ENCODE measurements around the gene ZEB2.

Gene ZEB2

GRCh38 chr2:144519934-144520731, at the start of gene ZEB2:
Gene ZEB2, minus strand, starts transcription at chr2:144520119. Its CDS starts 2,769 bp downstream, at chr2:144517350.
- Histone ChIP-seq H3K27ac (peak within 1 kb of the TSS; percentile 87 to 100 (median 97)), H3K4me3 (peak within 1 kb of the TSS; percentile 46 to 75 (median 54))

- Histone ChIP-seq H3K4me3 (no peak overlapping the region), H3K27ac (no peak overlapping the region)
These were observed 47.8 kb upstream of the ZEB2 start for GRCh38 chr2:144567745-144568144.

- H3K4me3 ChIP-seq, result no peak overlapping the region
- H3K27ac ChIP-seq, result no peak overlapping the region
These were observed 46.5 kb upstream of the ZEB2 start for GRCh38 chr2:144566448-144566847.

GRCh38 chr2:144560251-144560650, 40.3 kb upstream of the ZEB2 start:
- Histone ChIP-seq H3K4me3 (no peak overlapping the region), H3K27ac (no peak overlapping the region)

- no peak overlapping the region for H3K4me3 ChIP-seq
- no peak overlapping the region for H3K27ac ChIP-seq
These were observed 39.8 kb upstream of the ZEB2 start for GRCh38 chr2:144559681-144560080.

GRCh38 chr2:144559242-144559641, 39.3 kb upstream of the ZEB2 start:
- H3K4me3 ChIP-seq, result no peak overlapping the region
- H3K27ac ChIP-seq, result no peak overlapping the region

GRCh38 chr2:144554492-144555210, 34.7 kb upstream of the ZEB2 start:
- Histone ChIP-seq H3K4me3 (no peak overlapping the region), H3K27ac (no peak overlapping the region)

- no peak overlapping the region for H3K4me3 ChIP-seq
- no peak overlapping the region for H3K27ac ChIP-seq
These were observed 33.5 kb upstream of the ZEB2 start for GRCh38 chr2:144553379-144553778.

- H3K4me3 ChIP-seq, result no peak overlapping the region
- no peak overlapping the region for H3K27ac ChIP-seq
These were observed 32.9 kb upstream of the ZEB2 start for GRCh38 chr2:144552821-144553220.

- H3K4me3 ChIP-seq, result no peak overlapping the region
These were observed 31.0 kb upstream of the ZEB2 start for GRCh38 chr2:144550911-144551310.

GRCh38 chr2:144550084-144550483, 30.2 kb upstream of the ZEB2 start:
- no peak overlapping the region for H3K4me3 ChIP-seq
- H3K27ac ChIP-seq, result no peak overlapping the region

More at GRCh38 chr2:144550911-144551310, 31.0 kb upstream of the ZEB2 start:
- H3K27ac ChIP-seq, result no peak overlapping the region

GRCh38 chr2:144548532-144549191, 28.7 kb upstream of the ZEB2 start:
- Histone ChIP-seq H3K27ac (no peak overlapping the region), H3K4me3 (no peak overlapping the region)

- H3K27ac ChIP-seq, result no peak overlapping the region
- H3K4me3 ChIP-seq, result no peak overlapping the region
These were observed 28.2 kb upstream of the ZEB2 start for GRCh38 chr2:144548088-144548487.

- Histone ChIP-seq H3K27ac (no peak overlapping the region), H3K4me3 (no peak overlapping the region)
These were observed 27.6 kb upstream of the ZEB2 start for GRCh38 chr2:144547494-144547893.

- Histone ChIP-seq H3K4me3 (no peak overlapping the region), H3K27ac (no peak overlapping the region)
These were observed 27.0 kb upstream of the ZEB2 start for GRCh38 chr2:144546933-144547332.

- Histone ChIP-seq H3K4me3 (no peak overlapping the region), H3K27ac (no peak overlapping the region)
These were observed 25.9 kb upstream of the ZEB2 start for GRCh38 chr2:144545787-144546186.

- H3K27ac ChIP-seq, result no peak overlapping the region
- H3K4me3 ChIP-seq, result no peak overlapping the region
These were observed 24.1 kb upstream of the ZEB2 start for GRCh38 chr2:144544053-144544452.

- H3K27ac ChIP-seq, result no peak overlapping the region
- no peak overlapping the region for H3K4me3 ChIP-seq
These were observed 21.5 kb upstream of the ZEB2 start for GRCh38 chr2:144541396-144541795.

- Histone ChIP-seq H3K4me3 (no peak overlapping the region), H3K27ac (no peak overlapping the region)
These were observed 19.4 kb upstream of the ZEB2 start for GRCh38 chr2:144539289-144539782.

- Histone ChIP-seq H3K27ac (no peak overlapping the region), H3K4me3 (no peak overlapping the region)
These were observed 15.4 kb upstream of the ZEB2 start for GRCh38 chr2:144535300-144535699.
